NCI-H2196 treated with DMSO at 0.1 percent for 48 hours (cell line): ENCODE results near the gene TENM4.

Source experiments
- DNase-seq: peaks from one replicate; lab custom pipeline; 2025; ENCODE audit not compliant: unreplicated experiment; lab: John Stamatoyannopoulos, UW

The TENM4 gene

DNA sequence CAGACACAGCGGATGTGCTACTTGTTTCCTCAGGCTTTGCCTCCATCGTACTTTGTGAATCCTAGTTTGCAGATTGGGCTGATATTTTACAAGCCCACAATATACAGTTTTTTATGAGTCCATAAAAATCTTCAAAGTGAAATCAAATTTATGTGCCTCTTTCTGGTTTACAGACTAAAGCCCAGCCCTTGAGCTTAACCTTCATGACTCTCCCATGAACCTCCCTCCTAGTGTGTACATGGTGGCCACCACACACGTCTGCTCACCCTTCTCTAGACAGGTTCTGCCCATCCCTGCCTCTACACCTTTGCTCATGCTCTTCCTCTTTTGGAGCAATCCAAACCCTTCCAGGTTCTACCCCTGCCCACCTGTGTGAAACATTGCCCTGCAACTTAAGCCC lies 129.4 kb downstream of the TENM4 start:
- no peak for DNase-seq

GRCh38 chr11:79309407-79309806 lies 131.4 kb downstream of the TENM4 start:
- DNase-seq: no peak

- no peak for DNase-seq
These were observed 132.4 kb downstream of the TENM4 start for GRCh38 chr11:79308429-79308828.

- DNase-seq: no peak
These were observed 136.1 kb downstream of the TENM4 start for GRCh38 chr11:79304599-79305212.

GRCh38 chr11:79296141-79296540 lies 144.7 kb downstream of the TENM4 start:
- DNase-seq: no peak

DNA sequence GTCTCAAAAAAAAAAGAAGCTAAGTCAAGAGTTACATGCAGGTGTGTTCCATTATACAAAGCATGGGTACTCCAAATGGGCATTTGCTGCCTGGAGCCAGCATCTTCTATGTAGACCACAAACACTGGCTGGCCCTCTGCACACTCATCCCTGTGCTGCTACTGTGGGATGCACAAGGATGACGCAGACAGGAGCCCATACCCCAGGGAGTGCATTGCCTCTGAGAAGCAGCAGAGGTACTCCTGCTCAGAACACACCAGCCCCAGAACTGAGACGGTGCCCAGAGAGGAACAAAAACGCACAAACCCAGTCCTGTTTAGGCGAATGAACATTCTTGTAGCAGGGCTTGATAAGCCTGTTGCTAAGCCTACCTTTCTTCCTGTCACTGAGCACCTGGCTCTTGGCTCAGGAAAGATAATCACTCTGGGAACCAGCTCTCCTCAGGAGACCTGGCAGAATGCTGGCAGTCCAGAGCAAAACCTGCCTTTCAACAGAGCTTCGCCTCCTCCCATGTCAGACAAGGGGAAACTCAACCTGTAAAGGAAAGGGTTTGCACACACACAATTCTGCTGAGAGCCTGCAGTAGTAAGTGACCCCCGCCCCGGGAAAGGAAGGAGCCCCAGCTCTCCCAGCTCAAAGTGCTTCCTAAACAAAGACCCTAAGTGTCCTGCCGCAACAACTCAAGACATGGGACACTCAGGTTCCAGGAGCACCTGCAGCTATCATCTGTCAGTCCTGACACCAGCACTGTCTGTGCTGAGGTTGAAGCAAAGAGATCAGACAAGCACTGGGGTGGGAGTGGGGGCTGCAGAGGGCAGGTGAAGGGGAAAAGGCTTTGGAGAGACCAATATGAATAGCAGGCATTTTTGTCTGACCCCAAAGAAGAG lies 145.7 kb downstream of the TENM4 start:
- DNase-seq: no peak

GRCh38 chr11:79291948-79292347 lies 148.9 kb downstream of the TENM4 start:
- DNase-seq: no peak

DNA sequence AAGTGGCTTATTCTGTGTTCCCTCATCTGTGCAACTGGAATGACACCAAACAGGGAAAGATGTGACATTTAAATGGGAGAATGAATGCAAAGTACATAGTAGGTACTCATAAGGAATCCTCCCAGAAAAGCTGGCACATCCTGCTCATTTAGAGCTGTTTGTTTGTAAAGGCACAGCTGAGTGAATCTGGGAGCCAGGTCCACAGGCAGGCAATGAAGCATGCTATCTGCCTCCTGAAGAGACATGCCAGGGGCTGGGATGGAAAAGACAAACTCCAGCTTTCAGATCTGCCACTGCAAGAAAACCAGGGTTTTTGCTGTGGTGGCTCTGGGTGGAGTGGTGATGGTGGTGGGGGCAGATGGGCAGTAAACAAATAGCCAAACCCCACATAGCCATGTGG lies 150.1 kb downstream of the TENM4 start:
- DNase-seq: no peak

DNA sequence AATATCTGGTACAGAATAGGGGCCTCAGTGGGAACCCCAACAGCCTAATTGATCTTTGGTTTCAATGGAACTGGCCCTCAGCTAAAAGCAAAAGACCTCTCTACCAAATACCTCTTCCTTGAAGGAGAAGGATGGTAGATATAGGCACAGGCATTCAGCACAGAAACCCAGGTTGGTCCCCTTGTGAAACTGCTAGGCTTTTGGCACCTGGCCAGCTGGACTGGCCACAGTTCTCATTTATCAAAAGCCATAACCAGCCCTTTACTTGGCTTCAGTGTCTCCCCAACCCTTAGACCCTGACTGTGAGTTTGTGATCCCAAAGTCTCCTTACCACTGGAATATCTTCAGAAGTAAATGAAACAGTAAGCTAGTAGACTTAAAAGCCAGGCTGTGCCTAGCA lies 152.9 kb downstream of the TENM4 start:
- no peak for DNase-seq

- no peak for DNase-seq
These were observed 155.1 kb downstream of the TENM4 start for GRCh38 chr11:79285756-79286155.

DNA sequence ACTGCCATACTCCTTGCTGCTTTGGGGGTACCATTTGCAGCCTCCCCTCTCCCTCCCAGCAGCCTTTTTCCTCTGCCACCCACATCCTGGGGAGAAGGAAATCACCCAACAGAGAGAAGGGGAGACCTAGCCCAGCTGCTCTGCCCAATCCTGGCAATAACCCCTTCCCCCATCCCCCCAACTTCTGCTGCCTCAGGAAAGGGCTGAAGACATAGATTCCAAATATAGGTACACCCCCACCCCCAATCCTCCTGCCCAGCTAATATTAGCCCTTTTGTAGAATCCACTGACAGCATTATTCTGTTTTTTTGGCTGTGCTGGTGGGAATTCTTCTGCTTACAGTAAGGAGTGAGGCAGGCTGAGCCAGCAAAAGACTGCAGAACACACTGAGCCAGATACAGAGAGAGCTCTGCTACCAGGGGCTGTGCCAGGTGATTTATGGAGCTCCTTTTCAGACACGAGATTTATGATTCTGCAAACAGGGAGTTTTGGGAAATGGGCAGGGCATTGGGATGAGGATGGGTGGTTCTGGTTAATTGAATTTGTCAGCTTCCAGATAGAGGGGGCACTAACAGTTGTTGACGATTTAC lies 164.0 kb downstream of the TENM4 start:
- DNase-seq: no peak

DNA sequence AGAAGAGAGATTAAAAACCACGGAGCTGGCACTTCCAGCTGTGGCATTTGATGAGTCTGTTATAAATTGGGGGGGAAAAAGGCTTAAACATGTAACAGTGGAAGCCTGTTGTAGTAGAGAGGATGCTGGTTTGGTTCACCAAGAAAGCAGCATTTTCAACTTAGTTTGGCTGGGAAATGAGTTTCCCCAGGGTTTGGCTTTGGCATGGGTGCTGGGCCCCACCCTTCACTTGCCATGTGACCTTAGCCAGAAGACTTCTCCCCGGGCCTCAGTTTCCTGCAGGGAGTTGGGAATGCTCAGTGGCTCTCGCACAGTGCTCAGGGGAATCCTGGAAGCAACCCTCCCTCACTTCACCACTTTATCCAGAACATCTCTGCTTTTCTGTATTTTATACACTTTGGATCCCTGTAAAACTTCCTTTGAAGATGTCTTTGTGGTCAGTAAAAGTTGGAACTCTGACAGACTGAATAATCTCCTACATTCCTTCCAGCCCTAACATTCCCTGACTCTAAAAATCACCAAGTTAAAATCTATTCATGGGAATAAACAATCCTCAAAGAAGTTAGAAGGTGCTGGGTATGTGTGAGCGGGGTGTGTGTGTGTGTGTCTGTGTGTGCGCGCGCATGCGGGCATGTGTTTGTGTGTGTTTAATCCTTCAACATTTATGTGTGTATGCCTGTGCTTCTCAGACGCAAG lies 166.0 kb downstream of the TENM4 start:
- DNase-seq: no peak

DNA sequence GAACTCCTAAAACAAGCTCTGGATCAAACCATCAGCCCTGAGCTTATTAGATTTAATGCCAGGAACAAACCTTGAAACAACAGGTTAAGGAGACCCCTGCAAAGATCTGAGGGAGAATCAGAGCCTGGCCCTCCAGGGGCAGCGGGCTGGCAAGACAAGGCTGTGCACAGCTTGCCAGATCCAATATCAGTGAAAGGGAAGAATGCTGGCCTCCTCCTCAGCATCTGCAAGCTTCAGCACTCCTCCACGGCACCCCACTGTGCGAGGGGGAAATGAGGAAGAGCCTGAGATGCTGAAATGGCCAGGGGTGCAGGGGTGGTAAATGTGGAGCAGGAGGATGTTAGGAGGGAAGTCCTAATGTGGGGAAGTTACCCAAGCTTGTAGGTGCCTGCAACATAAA lies 167.0 kb downstream of the TENM4 start:
- DNase-seq: no peak

DNA sequence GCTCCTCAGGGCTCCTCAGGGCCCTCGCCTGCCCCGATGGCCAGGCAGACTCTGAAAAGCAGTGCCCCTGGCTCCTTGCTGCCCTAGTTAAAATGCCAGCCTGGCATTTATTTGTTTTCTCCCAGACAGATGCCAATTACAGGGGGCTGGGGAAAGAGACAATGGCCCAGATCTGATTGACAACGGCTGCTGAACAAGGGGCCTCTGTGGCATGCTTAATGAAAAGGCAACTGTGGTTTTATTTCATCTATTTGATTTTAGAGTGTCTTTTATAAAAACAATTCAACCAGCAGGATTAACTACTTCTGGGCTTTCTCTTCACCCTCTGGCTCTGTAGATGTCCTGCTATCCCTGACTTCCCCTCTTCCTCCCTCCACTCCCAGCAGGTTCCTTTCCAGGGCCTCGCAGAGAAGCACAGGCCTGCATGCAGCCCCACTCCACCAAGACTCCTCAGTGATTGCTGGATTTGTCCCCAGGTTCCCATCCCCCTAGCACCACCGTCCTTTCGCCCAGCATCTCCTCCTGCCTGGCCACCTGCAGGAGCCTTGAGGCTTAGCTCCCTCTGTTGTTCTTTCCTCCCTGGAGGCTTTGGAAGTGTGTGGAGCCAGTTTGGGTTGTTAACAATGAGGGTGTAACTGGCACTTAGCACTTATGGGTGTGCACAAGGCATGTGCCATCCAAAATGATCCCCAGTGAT lies 171.1 kb downstream of the TENM4 start:
- no peak for DNase-seq

- no peak for DNase-seq
These were observed 174.4 kb downstream of the TENM4 start for GRCh38 chr11:79266396-79266795.

DNA sequence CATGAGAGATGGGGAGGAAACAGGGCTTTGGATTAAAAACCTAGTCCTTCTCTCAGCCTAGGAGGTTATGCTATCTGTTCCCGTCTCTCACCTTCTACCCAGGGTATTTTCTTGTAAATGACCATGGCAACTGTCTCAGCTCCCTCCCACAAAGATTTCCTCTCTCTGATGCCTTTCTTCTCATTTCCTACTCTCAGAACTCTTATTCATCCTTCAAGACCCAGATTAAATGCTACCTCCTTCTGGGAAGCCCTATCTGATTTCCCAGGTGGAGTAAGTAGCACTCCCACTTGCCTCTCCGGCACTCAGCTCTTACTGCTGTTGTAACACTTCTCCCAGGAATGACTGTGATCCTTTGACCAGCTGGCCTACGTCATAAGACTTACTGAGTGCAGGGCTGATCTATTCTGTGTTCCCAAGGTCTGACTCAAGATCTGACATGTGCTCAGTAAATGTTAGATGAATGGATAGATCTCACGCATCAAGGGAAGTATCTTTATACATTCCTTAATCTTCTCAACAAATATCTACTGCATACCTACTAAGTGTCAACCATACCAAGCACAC lies 175.0 kb downstream of the TENM4 start:
- no peak for DNase-seq

- DNase-seq: no peak
These were observed 176.5 kb downstream of the TENM4 start for GRCh38 chr11:79264284-79264683.

GRCh38 chr11:79263001-79263400 lies 177.8 kb downstream of the TENM4 start:
- no peak for DNase-seq

GRCh38 chr11:79262221-79262620 lies 178.6 kb downstream of the TENM4 start:
- no peak for DNase-seq

- no peak for DNase-seq
These were observed 179.1 kb downstream of the TENM4 start for GRCh38 chr11:79261684-79262083.

- no peak for DNase-seq
These were observed 181.0 kb downstream of the TENM4 start for GRCh38 chr11:79259800-79260199.
